Measurements from ENCODE around the gene PARP16. TPM values are rescaled to one million over a fixed set of nuclear protein-coding genes. Genes with fewer than 3 reads are reported as not detected.

Gene PARP16
- total and polyA plus RNA-seq, 9 of the 15 experiments (the other 6 are each of a cell fraction or from before 2014, with no cell fraction given): 3.0 to 9.9 (median 5.8) TPM

- 0 out of 2 replicates have a peak, but pooled peaks have one; percentile 9 for TF ChIP-seq JUND (IDR thresholded peaks at IDR 0.05; ENCODE audit: borderline replicate concordance, low read depth, low read length)
- peak; percentile 85; the same call in 2 of the 3 replicates for TF ChIP-seq JUND (tag; IDR thresholded peaks at IDR 0.05; ENCODE audit: borderline replicate concordance, low read depth, low read length)
- TF ChIP-seq TSC22D4 (tag; IDR thresholded peaks at IDR 0.05): no peak
- TF ChIP-seq ATF1 (CRISPR knock-in tag; IDR thresholded peaks at IDR 0.05): no peak
- peak; percentile 28; the same call in 1 of the 2 replicates for TF ChIP-seq ATF1 (tag; IDR thresholded peaks at IDR 0.05)
- TF ChIP-seq ZNF592 (IDR thresholded peaks at IDR 0.05): peak; percentile 96
- peak; percentile 82 for TF ChIP-seq L3MBTL2 (IDR thresholded peaks at IDR 0.05)
- TF ChIP-seq, protein P1, sequence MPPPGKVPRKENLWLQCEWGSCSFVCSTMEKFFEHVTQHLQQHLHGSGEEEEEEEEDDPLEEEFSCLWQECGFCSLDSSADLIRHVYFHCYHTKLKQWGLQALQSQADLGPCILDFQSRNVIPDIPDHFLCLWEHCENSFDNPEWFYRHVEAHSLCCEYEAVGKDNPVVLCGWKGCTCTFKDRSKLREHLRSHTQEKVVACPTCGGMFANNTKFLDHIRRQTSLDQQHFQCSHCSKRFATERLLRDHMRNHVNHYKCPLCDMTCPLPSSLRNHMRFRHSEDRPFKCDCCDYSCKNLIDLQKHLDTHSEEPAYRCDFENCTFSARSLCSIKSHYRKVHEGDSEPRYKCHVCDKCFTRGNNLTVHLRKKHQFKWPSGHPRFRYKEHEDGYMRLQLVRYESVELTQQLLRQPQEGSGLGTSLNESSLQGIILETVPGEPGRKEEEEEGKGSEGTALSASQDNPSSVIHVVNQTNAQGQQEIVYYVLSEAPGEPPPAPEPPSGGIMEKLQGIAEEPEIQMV (tag; conservative IDR thresholded peaks at IDR 0.05; ENCODE audit: low read depth): peak; percentile 57; the same call in 1 of the 2 replicates
- no peak for TF ChIP-seq KLF1 (tag; IDR thresholded peaks at IDR 0.05)
- TF ChIP-seq SMAD1 (IDR thresholded peaks at IDR 0.05; ENCODE audit: low read depth, low read length, partially characterized antibody): no peak
- no peak for TF ChIP-seq SMARCA5 (IDR thresholded peaks at IDR 0.05)
- TF ChIP-seq NFE2 (IDR thresholded peaks at IDR 0.05; ENCODE audit: low read depth): peak; percentile 86
- TF ChIP-seq TEAD4 (IDR thresholded peaks at IDR 0.05; ENCODE audit: low read length): 0 out of 2 replicates have a peak, but pooled peaks have one; percentile 28
- TF ChIP-seq TEAD4 (CRISPR knock-in tag; IDR thresholded peaks at IDR 0.05; ENCODE audit: borderline replicate concordance): no peak
- TF ChIP-seq E2F5 (CRISPR knock-in tag; IDR thresholded peaks at IDR 0.05): no peak
- TF ChIP-seq HDAC2 (IDR thresholded peaks at IDR 0.05): peak; percentile 68
- no peak for TF ChIP-seq MTF1 (CRISPR knock-in tag; IDR thresholded peaks at IDR 0.05; ENCODE audit: borderline replicate concordance)
- peak; percentile 69 for TF ChIP-seq LEF1 (IDR thresholded peaks at IDR 0.05)
Measured at GRCh38 chr15:65217526-65218482, 68.9 kb downstream of the PARP16 start (continued).

All from K562 (cell line).